IPS-11a (cell line): ENCODE data around the gene ADAT3.
A peak's percentile ranks its signal among the peaks of the same experiment; 100 is the strongest.
"Not testable (repeated sequence)": the region's sequence is repeated elsewhere in the genome, so short reads cannot be mapped to it uniquely, and the experiment has no call there.

Experiments
- H3K4me3 ChIP-seq: one replicate; pipeline ENCODE4 v1.5.1; 2013; ENCODE audit warnings: low read depth, low read length, control low read depth

ADAT3 gene

DNA sequence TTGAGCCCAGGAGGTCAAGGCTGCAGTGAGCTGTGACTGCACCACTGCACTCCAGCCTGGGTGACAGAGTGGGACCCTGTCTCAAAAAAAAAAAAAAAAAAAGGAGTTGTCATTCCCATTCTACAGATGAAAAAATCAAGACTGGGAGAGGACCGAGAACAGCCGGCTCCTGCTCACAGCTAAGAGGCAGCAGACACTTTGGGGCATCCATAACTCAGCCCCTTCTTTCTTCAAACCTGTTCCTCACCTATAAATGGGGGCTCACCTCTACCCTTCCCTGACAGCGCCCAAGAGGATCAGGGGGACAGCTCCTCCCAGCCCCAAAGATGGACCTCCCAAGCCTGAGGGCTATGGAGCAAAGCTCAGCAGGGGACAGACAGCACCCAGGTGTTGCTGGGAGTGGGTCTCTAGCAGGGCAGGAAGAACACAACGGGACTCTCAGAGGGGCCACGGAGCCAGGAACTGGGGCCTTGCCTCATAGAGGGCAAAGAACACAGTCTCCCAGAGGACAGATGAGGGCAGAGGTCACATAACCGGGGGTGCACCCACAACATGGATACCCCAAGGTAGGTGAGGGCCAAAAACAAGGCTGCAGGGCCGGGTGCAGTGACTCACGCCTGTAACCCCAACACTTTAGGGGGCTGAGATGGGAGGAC lies 38.4 kb upstream of the ADAT3 start:
- H3K4me3 ChIP-seq: no peak overlapping the region

DNA sequence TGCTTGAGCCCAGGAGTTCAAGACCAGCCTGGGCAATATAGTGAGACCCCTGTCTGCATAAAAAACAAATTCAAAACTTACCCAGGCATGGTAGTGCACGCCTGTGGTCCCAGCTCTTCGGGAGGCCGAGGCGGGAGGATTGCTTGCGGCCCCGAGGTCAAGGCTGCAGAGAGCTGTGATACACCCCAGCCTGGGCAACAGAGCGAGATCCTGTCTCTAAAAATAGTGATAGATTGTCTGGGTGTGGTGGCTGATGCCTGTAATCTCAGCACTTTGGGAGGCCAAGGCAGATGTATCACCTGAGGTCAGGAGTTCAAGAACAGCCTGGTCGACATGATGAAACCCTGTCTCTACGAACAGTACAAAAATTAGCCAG lies 37.9 kb upstream of the ADAT3 start:
- H3K4me3 ChIP-seq: no peak overlapping the region

DNA sequence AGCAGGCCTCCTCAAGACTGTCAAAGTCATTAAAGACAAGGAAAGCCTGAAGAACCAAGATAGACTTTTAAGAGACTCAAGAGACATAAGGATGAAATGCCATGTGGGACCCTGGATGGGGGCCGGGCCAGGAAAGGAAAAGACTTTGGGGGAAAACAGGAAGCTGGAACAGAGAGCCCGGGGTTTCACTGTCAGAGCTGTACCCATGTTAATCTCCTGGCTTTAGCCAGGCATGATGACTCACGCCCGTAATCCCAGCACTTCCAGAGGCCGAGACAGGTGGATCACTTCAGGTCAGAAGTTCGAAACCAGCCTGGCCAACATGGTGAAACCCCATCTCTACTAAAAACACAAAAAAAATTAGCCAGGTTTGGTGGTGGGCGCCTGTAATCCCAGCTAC lies 36.2 kb upstream of the ADAT3 start:
- no peak overlapping the region for H3K4me3 ChIP-seq

DNA sequence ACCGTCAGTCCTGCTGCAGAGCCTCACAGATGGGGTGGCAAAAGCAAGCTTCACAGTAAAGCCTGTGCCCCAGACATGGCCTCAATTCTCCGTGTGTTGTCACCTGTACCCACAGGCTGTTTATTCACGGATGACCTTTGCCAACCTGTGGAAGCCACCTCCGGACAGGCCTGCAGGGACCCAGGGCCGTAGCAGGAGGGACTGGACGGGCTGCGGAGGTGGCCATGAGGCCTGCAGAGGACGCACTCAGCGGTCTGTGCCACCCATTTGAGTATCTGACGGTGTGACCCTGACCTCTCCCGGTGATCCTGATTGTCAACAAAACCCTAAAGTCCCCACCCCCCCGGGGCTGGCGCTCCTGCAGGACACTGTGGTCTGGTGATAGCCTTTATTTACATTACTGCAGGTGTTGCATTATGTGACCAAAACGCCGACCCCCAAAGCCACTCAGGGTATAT lies 34.0 kb upstream of the ADAT3 start:
- no peak overlapping the region for H3K4me3 ChIP-seq

DNA sequence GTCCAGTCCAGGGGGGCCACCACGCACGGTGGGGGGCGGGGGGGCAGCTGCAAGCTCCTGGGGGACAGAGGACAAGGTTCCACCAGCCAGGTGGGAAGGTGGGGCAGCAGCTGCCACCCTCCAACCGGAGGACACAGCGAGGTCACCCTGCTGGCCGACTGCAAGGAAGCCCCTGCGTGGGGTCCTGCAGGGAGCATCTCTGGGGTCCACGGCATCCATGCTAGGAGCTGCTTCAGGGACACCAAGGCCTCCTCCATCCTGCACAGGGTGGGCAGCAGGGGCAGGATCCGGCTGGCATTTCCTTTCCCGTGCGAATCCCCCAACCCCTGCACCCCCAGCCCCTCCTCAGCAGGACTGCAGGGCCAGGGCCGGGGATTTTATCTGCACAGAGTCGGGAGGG lies 33.6 kb upstream of the ADAT3 start:
- no peak overlapping the region for H3K4me3 ChIP-seq

DNA sequence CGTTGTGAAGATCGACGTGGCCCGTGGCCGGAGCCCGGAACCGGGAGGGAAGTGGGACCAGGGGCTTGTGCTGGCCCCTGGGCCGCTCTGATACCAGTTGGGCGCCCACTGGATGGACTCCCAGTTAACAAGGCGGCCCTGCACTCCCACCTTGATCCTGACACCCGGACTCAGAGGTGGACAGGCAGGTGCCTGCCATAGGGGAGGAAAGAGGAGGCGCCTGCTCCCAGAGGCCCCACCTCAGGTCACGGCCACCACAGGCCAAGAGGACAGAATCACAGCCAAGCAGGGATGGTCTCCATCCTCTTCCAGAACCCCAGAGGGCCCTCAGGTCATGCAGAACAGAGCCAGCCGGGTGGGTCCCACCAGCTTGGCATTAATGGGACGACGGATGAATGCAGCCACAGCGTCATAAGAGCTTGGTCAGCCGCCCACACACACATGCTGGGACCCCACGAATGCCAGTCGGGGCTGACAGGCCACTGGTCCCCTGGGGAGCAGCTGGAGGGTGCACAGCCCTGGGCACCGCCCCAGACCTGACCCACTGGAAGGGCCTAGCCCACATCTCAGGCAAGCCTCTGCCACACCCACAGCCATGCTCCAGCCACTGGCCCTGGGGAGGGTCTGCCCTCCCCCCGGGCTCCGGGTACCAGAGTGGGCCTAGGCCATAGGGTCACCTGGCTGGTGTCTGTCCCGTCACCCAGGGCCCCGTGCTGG lies 32.2 kb upstream of the ADAT3 start:
- H3K4me3 ChIP-seq: no peak overlapping the region

DNA sequence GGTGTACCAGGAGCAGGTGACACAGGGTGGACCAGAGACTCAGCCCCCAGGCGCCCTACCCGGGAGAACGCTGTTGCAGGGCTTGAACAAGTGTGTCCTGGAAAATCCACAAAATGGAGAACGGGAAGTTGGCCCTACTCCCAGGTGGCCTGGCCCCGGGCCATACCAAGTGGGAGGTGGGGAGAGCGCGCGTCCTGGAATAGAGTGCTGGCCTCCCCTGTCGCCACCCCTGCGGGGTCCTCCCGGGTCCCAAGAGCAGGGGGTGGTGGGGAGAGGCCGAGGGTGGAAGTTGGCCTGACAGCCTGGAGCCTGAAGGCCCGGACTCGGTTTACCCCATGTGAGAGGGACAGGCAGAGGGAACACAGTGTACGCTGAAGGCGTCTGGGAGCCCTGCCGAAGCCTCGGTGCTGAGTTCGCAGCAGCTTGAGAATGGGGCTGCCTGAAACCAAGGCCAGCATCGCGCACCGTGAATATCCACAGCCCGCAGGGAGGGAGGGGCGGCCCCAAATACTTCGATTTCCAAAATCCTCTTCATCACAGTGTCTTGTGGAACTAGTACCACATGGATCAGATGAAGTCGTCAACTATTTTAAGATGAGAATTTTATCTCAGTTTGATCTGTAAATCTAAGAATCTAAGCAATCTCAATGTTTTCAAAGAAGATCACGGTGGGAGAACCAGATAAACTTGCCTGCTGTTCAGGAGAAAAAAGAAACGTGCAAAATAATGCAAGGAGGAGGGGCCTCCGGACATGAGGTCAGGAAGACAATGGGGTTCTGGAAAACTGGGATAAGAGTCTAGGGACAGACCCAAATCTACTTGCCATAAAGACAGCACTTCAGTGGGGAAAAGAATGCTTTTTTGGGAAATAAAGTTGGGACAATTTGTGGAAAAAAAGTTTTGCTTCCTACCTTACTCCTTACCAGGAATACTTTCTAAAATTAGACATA lies 31.4 kb upstream of the ADAT3 start:
- H3K4me3 ChIP-seq: no peak overlapping the region

DNA sequence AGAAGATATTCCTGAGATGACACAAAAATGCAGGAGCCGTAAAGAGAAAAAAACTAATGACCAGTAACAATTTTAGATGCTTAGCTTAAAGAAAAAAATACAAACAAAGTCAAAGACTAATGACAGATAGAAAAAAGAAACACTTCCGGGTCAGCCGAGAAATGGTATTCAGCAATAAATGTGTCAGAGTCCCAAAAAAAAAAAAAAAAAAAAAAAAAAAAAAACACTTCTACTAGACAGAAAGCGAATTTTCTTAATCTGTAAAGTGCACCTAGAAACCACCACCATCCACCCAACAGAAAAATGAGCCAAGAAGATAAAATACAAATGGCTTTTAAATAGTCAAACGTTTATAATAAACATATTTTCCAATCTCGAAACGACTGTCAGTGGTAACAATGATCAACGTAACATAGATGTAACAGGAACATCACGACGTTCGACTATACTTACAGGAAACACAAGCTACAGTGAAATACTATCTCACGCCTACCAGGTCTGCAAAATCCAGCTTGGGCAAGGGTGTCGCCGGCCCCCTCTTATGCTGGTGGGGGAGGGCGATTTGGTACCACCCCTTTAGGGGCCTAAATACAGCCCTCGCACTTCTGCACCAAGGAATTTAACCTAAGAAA lies 30.5 kb upstream of the ADAT3 start:
- H3K4me3 ChIP-seq: peak overlapping the region; percentile 98

DNA sequence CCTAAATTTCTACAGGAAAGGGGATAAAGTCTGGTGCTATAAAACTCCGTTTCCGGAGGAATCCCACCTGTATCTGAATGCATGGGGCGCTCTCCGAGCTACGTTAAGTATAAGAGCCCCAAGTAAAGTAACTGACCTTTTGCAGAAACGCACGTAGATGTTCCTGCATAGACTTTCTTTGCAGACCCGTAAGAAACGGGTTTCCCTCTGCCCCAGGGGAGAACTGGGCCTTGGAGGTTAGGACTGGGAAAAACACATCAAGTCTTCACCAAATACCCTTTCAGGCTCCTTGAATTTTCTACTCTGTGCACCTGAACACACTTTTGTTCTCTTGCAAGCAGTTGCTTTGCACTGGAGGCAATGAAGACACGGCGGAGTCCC lies 29.9 kb upstream of the ADAT3 start:
- peak overlapping the region; percentile 98 for H3K4me3 ChIP-seq

DNA sequence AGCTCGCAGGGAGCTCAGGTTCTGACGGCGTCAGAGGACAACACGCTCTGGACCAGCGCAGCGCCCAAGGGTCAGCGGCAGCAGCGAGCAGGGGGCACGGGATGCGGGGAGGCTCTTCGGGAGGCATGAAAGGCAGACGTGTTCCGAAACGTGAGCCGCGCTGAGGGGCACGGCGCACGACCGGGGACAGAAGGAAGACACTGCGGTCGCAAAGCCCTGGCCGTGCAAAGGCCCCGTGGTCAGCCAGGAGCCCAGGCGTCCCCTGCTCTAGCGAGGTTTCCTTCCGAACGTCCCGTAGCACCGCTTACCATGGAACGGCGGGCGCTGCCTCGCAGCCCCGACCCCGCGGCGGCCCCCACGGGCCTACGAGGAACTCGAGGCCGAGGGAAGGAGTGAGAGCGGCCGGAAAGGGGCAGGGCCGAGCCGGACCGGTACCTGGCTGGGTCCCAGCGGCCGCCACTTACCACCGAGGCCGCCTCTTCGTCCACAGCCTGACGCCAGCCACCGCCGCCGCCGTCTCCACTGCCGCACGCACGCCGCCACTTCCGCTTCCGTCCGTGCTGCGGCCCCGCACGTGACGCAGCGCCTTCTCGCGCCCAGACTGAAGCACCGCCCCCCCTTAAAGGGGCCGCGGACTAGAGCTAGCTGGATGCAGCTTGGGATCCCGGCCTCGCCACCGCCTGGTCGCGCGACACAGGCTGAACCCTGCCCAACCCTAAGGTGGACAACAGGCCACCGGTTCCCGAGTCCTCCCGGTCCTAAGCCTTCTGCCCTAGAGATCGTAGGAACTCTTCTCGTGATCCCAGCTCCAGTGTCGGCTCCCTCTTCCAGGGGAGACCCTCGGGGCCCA lies 29.3 kb upstream of the ADAT3 start:
- H3K4me3 ChIP-seq: peak overlapping the region; percentile 98

DNA sequence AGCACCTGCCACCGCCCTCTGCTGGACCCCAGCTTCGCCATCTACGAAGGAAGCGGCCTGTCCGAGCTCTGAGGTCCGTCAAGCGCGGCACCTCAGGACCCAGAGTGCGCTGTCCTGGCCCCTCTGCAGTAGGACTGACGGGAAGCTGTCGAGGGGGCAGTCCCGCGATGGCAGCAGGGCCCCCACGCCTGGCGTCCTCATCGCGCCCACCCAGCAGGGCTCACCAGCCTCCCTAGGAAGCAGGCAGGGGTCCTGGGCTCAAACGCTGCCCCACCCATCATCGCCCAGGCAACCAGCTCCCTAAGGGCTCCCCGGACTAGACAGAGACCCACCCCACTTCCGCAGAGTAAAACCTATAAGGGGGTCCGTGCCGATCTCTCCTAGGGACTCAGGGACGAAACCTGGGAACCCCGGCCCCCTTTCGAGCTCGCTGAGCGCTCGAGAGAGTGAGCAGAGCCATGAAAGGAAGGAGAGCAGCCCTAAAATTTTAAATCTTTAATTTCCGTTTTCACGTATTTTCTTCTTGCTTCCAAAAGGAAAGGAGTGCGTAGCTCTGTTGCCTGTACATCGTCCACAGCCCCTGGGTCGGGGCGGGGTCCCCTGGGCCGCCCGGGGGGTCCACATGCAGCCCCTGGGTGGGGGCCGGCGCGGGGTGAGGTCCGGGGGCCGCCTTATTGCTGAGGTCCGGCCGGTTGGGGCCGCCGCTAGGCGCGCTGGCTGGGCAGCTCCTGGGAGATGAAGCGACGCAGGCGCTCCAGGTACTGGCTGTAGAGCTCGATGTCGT lies 28.5 kb upstream of the ADAT3 start:
- H3K4me3 ChIP-seq: peak overlapping the region; percentile 98

DNA sequence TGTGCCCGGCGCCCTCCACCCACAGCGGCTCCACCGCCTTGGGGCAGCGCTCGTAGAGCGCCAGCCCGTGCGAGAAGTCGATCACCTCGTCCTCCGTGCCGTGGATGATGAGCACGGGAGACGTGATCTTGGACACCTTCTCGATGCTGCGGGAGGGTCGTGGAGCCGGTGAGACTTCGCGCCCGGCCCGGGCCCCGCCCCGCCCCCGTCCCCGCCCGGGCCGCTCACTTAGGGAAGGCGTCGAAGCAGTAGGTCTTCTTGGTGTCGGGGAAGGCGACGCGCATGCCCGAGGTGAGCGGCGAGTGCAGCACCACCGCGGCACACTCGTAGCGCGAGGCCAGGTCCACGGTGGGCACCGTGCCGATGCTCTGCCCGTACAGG lies 27.9 kb upstream of the ADAT3 start:
- H3K4me3 ChIP-seq: not testable (repeated sequence)

DNA sequence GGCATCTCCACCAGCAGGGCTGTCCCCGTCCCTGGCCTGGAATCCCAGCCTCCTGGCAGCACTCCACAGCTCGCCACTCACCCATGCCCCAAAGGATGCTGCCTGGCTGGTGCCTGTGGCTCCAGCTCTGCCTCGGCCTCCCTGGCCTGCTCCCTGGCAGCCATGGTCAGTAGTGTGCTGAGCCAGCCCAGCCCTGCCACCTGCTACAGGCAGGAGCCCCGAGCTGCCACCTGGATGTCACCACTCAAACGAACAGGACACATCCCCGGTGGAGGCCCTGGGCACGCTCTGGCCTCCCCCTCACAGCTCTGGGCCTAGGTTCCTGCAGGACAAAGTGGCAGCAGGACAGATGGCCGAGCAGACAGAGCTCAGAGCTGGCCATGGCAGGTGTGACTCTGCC lies 26.6 kb upstream of the ADAT3 start:
- H3K4me3 ChIP-seq: not testable (repeated sequence)

DNA sequence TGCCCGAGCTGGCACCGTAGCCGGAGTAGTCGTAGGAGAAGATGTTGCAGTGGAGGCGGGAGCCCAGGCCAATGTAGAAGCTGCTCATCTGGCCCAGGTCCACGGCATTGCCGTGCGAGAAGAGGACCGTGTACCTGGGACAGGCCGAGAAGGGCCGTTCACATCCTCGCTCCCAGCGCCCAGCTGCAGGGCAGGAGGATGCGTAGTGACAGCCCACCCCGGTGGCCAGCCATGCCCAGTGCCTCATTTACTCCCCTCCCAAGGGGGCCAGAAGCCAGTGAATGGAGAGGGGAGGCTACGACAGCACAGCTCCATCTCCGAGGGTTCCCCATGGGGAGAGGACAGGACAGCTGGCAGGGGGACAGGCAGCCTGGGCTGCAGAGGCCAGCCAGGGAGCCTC lies 25.2 kb upstream of the ADAT3 start:
- H3K4me3 ChIP-seq: not testable (repeated sequence)

DNA sequence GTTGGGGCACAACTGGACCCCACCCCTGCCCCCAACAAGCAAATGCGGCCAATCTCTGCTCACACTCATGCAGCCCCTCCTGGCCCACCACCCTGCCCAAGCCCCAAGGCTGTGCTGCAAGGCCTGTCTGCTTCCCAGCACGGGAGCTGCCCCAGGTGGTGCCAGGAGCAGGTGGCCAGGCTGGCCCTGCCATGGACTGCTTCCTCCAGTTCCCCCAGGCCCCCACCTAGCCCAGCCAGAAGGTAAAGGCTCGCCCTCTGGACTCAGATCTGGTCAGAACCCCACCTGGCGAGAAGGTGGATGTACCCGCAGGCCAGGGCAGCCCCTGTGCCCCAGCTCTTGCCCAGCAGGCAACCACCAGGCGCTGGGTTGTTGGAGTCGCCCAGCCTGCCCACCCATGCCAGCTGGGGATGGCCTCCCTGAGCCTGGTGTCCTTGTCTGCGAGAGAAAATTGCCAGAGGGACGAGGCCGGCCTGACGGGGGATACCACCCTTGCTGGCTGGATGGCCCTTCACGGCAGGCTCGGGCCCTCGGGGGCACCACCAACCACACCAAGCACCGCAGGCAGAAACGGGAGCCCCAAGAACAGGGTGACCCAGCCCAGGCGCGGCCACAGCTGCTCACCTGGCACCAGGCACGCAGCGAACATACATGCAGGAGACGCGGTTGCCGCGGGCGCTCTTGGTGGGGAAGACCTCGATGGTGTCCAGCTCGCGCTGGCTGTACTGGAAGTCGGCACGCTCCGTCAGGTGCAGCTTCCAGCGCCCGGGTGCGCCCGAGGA lies 24.4 kb upstream of the ADAT3 start:
- no peak overlapping the region for H3K4me3 ChIP-seq

DNA sequence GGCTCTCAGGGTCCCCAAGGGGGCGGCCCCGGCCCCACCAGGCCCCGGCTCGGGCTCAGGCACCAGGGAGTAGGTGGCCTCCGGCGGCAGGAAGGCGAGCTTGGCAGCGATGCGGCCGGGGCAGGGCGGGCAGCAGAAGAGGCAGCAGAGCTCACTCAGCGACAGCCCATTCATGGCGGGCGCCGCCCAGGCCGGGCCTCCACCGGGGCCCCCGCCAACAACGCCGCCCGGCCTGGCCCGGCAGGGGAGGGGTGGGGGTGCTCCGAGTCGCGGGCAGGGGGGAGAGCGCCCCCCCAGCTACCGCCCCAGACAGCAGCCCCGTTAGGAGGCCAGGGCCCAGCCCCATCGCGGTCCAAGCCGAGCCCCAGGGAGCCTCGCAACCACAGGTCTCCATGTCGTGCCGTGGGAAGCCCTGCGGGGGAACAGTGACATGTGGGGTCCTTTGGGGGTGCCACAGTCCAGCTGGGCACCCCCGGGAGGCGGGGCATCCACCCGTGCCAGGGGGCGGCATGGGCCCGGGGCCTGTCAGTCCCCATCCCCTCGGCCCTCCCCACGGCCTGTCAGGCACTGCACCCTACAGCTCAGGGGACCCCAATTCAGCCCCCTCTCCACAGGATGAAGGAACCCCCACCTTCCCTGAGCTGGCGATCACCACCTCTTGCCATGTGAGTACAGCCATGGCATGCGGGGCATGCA lies 23.7 kb upstream of the ADAT3 start:
- not testable (repeated sequence) for H3K4me3 ChIP-seq

DNA sequence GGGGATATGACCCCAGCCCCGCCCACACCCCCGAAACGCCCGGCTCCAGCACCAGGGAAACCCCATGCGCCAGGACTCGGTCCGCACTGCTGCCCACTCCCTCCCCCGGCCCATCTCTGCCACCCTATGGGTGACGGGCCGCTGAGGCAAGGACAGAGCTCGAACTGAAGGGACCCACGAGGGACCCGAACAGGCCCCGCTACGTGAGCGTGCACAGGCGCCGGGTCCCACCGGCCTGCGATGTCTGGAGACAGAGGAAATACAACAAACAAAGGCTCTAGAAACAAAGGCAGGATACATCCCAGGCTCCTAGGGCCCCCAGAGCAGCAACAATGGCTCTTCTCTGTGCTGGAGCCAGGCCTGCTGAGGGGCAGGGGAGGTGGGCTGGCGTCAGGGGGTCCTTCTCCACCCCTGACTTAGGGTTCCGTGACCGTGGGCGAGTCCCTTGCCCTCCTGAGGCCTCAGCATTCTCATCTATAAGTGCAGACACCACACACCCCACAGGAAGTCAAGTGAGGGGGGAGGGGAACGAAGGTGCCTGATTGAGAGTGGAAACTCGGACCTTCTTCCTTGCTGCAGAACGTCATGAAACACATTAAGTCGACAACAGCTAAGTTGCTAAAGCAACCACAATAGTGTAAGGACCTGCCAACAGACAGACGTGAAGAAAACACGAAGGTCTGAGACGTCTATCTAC lies 23.0 kb upstream of the ADAT3 start:
- H3K4me3 ChIP-seq: no peak overlapping the region
